ENCODE data around the gene C1orf210. TPM values are rescaled to one million over a fixed set of nuclear protein-coding genes. Genes with fewer than 3 reads are reported as not detected.

The C1orf210 gene
- total RNA-seq, 1 experiment from 2014 or later = 5.9 TPM

DNA sequence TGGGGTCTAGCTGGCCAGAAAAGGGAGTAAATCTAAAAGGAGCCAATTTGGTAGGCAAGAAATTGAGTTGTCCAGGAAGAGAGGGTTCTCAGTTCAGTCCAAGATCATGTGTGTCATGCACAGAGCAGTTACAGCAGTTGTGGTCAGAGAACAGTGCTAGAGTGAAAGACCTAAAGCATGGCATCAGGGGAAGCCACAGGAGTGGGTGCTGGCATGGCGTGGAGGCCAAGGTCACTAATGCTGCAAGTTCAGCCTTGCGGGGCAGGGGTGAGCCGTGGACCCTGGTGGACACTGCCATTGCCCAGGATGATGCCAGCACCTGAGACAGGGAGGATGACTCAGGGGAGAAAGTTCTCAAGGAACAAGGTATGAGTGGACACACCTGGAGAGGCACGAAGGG is 32.2 kb downstream of the C1orf210 start:
- Histone ChIP-seq H3K9me3 (ENCODE audit: control insufficient read depth, low read depth, low read length) (peaks cover 31% of the 10 kb centered on the region), H2BK20ac (ENCODE audit: low read depth, low read length, poor library complexity, severe bottlenecking) (no peak overlapping the region), H4K5ac (ENCODE audit: insufficient read length, low read depth, low read length) (no peak overlapping the region), H3K79me1 (ENCODE audit: insufficient read depth, low read depth, low read length, poor library complexity, severe bottlenecking) (no peaks in the 10 kb centered on the region), H2BK15ac (ENCODE audit: low read depth, low read length) (no peak overlapping the region), H3K9ac (ENCODE audit: extremely low read depth, insufficient read length, low read length) (no peak overlapping the region), H3K27ac (ENCODE audit: insufficient read length, low read depth, low read length) (no peak overlapping the region), H3K23ac (ENCODE audit: insufficient read length, low read depth, low read length) (no peak overlapping the region), H4K20me1 (ENCODE audit: control insufficient read depth, insufficient read depth, insufficient read length) (no peaks in the 10 kb centered on the region), H3K14ac (ENCODE audit: insufficient read depth, low read length) (no peak overlapping the region), H3K4ac (ENCODE audit: low read depth, low read length) (no peak overlapping the region), H3K4me2 (ENCODE audit: insufficient read depth, insufficient read length, low read length) (no peak overlapping the region), H3K27me3 (ENCODE audit: insufficient read depth, low read length) (no peaks in the 10 kb centered on the region), H2AK5ac (ENCODE audit: insufficient read length, low read length) (no peak overlapping the region), H2AFZ (ENCODE audit: low read length) (no peak overlapping the region), H3T11ph (ENCODE audit: low read length) (no peak overlapping the region), H2BK12ac (ENCODE audit: insufficient read length, low read depth, low read length) (no peak overlapping the region), H3K4me1 (ENCODE audit: insufficient read depth, low read length) (no peaks in the 10 kb centered on the region), H2BK120ac (ENCODE audit: low read depth, low read length, poor library complexity, severe bottlenecking) (no peak overlapping the region), H3K18ac (ENCODE audit: insufficient read length, low read depth, low read length) (no peak overlapping the region), H3K79me2 (ENCODE audit: insufficient read depth, low read length) (no peaks in the 10 kb centered on the region; the same call in 1 of the 2 replicates), H3K56ac (ENCODE audit: insufficient read length, low read depth, low read length) (no peak overlapping the region), H2BK5ac (ENCODE audit: insufficient read length, low read length) (no peak overlapping the region), H3K23me2 (ENCODE audit: insufficient read length, low read depth, low read length, poor library complexity, severe bottlenecking) (no peaks in the 10 kb centered on the region), H4K91ac (ENCODE audit: insufficient read length, low read depth, low read length) (no peak overlapping the region), H4K8ac (replicated peaks; ENCODE audit: insufficient read length, low read depth, low read length) (no peak overlapping the region)
- Mint-ChIP-seq H3K4me1 (no peaks in the 10 kb centered on the region), H3K9me3 (peaks cover 42 to 46% of the 10 kb centered on the region in 2 experiments), H3K27ac (no peak overlapping the region), H3K36me3 (ENCODE audit: insufficient read depth in 1 of 3, low read depth in 3 of 3) (peaks cover 4 to 6% (median 5%) of the 10 kb centered on the region in 3 experiments), H3K27me3 (ENCODE audit: low read depth) (peaks cover 20% of the 10 kb centered on the region), H3K4me3 (no peak overlapping the region)
- DNase-seq = no peak
- TF ChIP-seq CTCF (conservative IDR thresholded peaks at IDR 0.05) = no peak
- no CpG with 5 or more reads among the region's 4 CpGs for WGBS (ENCODE audit: extremely low coverage, insufficient read length, low lambda C conversion rate)

All from H9 (cell line).